ENCODE results near the gene GRM4. TPM values are rescaled to one million over a fixed set of nuclear protein-coding genes. Genes with fewer than 3 reads are reported as not detected.

The GRM4 gene
- total RNA-seq, 1 experiment from 2014 or later, result not detected

DNA sequence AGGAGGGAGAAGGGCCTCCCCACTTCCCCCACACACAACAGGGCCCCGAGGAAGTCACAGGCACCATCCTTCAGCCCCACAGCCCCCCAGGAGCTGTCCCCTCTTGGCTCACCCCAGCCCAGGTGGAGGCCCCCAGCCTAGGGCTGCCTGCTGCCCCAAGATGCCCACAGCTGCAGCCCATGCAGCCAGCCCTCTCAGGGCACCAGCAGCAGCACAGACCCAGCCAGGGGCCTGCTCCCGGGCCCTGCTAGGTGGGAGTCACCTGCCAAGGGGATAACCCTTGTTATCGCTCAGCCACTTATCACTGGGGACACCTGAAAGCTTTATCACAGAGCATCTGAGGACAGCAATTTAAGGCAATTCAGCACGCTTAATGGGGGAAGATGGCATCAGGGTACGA lies 55.0 kb downstream of the GRM4 start:
- no peak overlapping the region for H2AFZ ChIP-seq
- no peak for DNase-seq
- H3K27me3 ChIP-seq (ENCODE audit: insufficient read depth, low read depth), result peaks cover 47% of the 10 kb centered on the region
- H3K79me2 ChIP-seq (ENCODE audit: low read depth), result no peaks in the 10 kb centered on the region
- no peaks in the 10 kb centered on the region for H3F3A ChIP-seq (ENCODE audit: insufficient read depth, low read depth)
- ChIA-PET POLR2A (ENCODE audit: unreplicated experiment) (no interaction called here), CTCF (no interaction called here)
- H3K4me3 ChIP-seq, result no peak overlapping the region
- intact Hi-C loops (cut with micrococcal nuclease; ENCODE audit: unreplicated experiment), result no loop called here
- no TSS peak for BruUV-seq (replicated peaks)
- H3K36me3 ChIP-seq (ENCODE audit: low read depth), result no peaks in the 10 kb centered on the region
- H3K9me2 ChIP-seq (ENCODE audit: insufficient read depth), result no peaks in the 10 kb centered on the region
- H3K4me2 ChIP-seq, result no peak overlapping the region
- H3K4me1 ChIP-seq (replicated peaks; ENCODE audit: insufficient read depth), result 0 out of 2 replicates have a peak, but pooled peaks cover 4% of the 10 kb centered on the region
- 0 out of 2 replicates have a peak, but pooled peaks cover 5% of the 10 kb centered on the region for H4K20me1 ChIP-seq (ENCODE audit: insufficient read depth)
- no peaks in the 10 kb centered on the region for H3K9me3 ChIP-seq (ENCODE audit: insufficient read depth, low read depth)
- TF ChIP-seq EZH2 (IDR thresholded peaks at IDR 0.05; ENCODE audit: low read depth), result no peak
- TF ChIP-seq, protein P1, sequence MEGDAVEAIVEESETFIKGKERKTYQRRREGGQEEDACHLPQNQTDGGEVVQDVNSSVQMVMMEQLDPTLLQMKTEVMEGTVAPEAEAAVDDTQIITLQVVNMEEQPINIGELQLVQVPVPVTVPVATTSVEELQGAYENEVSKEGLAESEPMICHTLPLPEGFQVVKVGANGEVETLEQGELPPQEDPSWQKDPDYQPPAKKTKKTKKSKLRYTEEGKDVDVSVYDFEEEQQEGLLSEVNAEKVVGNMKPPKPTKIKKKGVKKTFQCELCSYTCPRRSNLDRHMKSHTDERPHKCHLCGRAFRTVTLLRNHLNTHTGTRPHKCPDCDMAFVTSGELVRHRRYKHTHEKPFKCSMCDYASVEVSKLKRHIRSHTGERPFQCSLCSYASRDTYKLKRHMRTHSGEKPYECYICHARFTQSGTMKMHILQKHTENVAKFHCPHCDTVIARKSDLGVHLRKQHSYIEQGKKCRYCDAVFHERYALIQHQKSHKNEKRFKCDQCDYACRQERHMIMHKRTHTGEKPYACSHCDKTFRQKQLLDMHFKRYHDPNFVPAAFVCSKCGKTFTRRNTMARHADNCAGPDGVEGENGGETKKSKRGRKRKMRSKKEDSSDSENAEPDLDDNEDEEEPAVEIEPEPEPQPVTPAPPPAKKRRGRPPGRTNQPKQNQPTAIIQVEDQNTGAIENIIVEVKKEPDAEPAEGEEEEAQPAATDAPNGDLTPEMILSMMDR (conservative IDR thresholded peaks at IDR 0.05), result no peak
- H3K27ac ChIP-seq, result no peak overlapping the region

DNA sequence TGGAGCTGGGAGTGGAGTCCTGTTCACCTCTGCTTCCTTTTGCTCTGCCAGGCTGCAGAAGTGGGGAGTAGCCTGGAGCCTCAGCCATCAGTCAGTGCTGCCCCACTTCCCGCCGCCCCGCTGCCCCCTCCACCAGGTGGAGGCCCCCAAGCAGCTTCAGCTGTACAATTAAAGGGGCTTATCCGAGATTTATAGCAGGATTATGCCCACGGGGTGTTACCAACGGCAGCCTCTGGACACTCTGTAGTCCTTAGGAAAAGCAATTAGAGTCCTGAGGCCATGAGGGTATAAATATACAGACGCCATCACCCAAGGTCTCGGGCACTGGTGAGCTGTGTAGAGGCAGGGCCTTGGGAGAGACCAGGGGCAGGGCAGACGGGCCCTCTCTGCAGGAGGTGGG lies 55.4 kb downstream of the GRM4 start:
- Histone ChIP-seq H3K4me2 (no peak overlapping the region), H3K4me3 (no peak overlapping the region), H3K9me2 (ENCODE audit: insufficient read depth) (no peaks in the 10 kb centered on the region), H3K27ac (no peak overlapping the region), H3K79me2 (ENCODE audit: low read depth) (no peaks in the 10 kb centered on the region), H4K20me1 (ENCODE audit: insufficient read depth) (0 out of 2 replicates have a peak, but pooled peaks cover 5% of the 10 kb centered on the region), H3K4me1 (replicated peaks; ENCODE audit: insufficient read depth) (0 out of 2 replicates have a peak, but pooled peaks cover 4% of the 10 kb centered on the region), H3K27me3 (ENCODE audit: insufficient read depth, low read depth) (peaks cover 47% of the 10 kb centered on the region), H3F3A (ENCODE audit: insufficient read depth, low read depth) (no peaks in the 10 kb centered on the region), H2AFZ (no peak overlapping the region), H3K36me3 (ENCODE audit: low read depth) (no peaks in the 10 kb centered on the region), H3K9me3 (ENCODE audit: insufficient read depth, low read depth) (no peaks in the 10 kb centered on the region)
- ChIA-PET CTCF (no interaction called here), POLR2A (ENCODE audit: unreplicated experiment) (no interaction called here)
- intact Hi-C loops (cut with micrococcal nuclease; ENCODE audit: unreplicated experiment), result no loop called here
- DNase-seq, result no peak
- BruUV-seq (replicated peaks), result no TSS peak
- TF ChIP-seq, protein P1 (conservative IDR thresholded peaks at IDR 0.05), result no peak

DNA sequence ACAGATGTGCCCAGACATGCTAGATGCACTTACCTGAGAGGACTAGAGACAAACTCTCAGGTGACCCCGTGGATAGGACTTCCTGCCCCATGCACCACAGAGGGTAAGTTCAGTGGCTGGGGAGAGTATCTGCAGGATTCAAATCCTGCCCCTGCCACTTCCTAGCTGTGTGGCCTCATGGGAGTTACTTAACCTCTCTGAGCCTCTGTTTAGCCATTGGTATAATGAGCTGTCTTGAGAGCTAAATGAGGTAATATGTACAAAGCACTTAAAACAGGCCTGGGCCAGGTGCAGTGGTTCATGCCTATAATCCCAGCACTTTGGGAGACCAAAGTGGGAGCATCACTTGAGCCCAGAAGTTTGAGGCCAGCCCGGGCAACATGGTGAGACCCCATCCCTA lies 59.3 kb downstream of the GRM4 start:
- Histone ChIP-seq H3K4me3 (no peak overlapping the region), H3K27ac (no peak overlapping the region), H2AFZ (no peak overlapping the region), H4K20me1 (ENCODE audit: insufficient read depth) (no peaks in the 10 kb centered on the region), H3K4me2 (no peak overlapping the region), H3K9me3 (ENCODE audit: insufficient read depth, low read depth) (no peaks in the 10 kb centered on the region), H3K36me3 (ENCODE audit: low read depth) (no peaks in the 10 kb centered on the region), H3K9me2 (ENCODE audit: insufficient read depth) (no peaks in the 10 kb centered on the region), H3K79me2 (ENCODE audit: low read depth) (no peaks in the 10 kb centered on the region), H3K27me3 (ENCODE audit: insufficient read depth, low read depth) (peaks cover 45% of the 10 kb centered on the region), H3K4me1 (replicated peaks; ENCODE audit: insufficient read depth) (no peaks in the 10 kb centered on the region), H3F3A (ENCODE audit: insufficient read depth, low read depth) (no peaks in the 10 kb centered on the region)
- BruUV-seq (replicated peaks), result no TSS peak
- intact Hi-C loops (cut with micrococcal nuclease; ENCODE audit: unreplicated experiment), result no loop called here
- TF ChIP-seq, protein P1 (conservative IDR thresholded peaks at IDR 0.05), result no peak
- no peak for TF ChIP-seq EZH2 (IDR thresholded peaks at IDR 0.05; ENCODE audit: low read depth)
- CTCF ChIA-PET, result no interaction called here
- no peak for DNase-seq
- POLR2A ChIA-PET (ENCODE audit: unreplicated experiment), result no interaction called here

Data from PC-9 (cell line).